ENCODE results near the gene WNT10A.

WNT10A gene

DNA sequence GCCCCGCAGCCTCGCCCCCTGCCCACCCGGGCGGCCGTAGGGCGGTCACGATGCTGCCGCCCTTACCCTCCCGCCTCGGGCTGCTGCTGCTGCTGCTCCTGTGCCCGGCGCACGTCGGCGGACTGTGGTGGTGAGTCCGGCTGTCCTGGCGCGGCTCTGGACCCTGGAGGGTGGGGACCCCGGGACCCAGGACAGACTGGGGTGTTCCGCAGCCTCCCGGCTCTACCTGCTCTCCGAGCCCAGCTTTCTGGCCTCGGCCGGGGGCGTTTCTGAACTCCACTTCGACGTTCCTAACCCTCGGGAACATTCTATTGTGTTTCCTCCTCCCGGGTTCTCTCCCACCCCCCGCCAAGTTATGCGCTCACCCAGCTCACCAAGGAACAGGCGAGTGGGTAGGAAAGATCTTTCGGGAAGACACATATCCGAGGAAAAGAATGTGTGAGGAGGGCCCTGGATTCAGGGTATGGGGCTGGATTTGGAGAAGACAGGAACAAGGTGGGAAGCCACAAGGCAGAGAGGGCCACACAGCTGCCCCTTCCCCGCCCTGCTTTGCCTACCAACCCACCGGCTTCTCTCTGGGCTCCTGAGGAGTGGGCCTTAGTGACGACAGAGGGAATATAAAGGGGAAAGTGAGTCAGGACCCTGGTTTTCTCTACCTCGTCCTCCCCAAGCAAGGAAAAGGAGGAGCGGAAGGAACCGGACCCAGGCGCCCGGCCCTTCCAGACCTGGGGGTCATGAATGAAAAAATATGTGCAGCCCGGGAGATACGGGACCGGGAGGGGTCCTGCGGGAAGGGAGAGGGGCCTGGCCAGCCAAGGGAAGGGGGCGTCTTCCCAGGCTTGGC lies 20.4 kb upstream of the WNT10A start:
- Mint-ChIP-seq H3K27me3 (peaks cover 97% of the 10 kb centered on the region), H3K36me3 (ENCODE audit: insufficient read depth) (no peaks in the 10 kb centered on the region), H3K4me3 (peak overlapping the region; percentile 72), H3K4me1 (peaks cover 13% of the 10 kb centered on the region), H3K27ac (ENCODE audit: low read depth) (no peak overlapping the region), H3K9me3 (no peaks in the 10 kb centered on the region)
- no peak for ATAC-seq (replicated peaks; ENCODE audit: extremely low read depth, poor library complexity, severe bottlenecking)
- DNase-seq (ENCODE audit: low spot score in 2 of 2), result no peak

DNA sequence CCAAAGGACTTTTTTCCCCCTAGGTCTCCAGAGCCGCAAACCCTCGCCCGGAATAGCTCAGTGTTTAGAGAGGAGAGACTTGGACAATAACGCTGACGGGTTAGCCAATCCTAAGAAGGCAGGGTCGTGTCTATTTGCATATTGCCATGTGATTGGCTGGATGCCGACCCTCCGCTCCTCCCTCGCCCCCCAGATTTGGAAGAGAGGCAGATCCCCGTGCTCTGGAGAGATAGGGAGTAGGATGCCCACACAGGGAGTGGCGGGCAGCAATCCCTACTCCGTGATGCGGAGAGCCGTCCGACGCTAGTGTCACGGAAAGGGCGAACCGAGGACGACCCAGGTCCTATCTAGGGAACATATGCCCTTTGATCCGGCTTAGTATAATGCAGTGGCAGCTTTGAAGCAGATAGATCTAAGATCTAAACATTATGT lies 19.7 kb upstream of the WNT10A start:
- peak; percentile 37 for ATAC-seq (replicated peaks; ENCODE audit: extremely low read depth, poor library complexity, severe bottlenecking)
- H3K27me3 Mint-ChIP-seq, result peaks cover 91% of the 10 kb centered on the region
- no peak for DNase-seq (ENCODE audit: low spot score in 2 of 2)
- H3K36me3 Mint-ChIP-seq (ENCODE audit: insufficient read depth), result no peaks in the 10 kb centered on the region
- H3K4me3 Mint-ChIP-seq, result peak overlapping the region; percentile 72
- H3K9me3 Mint-ChIP-seq, result no peaks in the 10 kb centered on the region
- peaks cover 13% of the 10 kb centered on the region for H3K4me1 Mint-ChIP-seq
- H3K27ac Mint-ChIP-seq (ENCODE audit: low read depth), result no peak overlapping the region

DNA sequence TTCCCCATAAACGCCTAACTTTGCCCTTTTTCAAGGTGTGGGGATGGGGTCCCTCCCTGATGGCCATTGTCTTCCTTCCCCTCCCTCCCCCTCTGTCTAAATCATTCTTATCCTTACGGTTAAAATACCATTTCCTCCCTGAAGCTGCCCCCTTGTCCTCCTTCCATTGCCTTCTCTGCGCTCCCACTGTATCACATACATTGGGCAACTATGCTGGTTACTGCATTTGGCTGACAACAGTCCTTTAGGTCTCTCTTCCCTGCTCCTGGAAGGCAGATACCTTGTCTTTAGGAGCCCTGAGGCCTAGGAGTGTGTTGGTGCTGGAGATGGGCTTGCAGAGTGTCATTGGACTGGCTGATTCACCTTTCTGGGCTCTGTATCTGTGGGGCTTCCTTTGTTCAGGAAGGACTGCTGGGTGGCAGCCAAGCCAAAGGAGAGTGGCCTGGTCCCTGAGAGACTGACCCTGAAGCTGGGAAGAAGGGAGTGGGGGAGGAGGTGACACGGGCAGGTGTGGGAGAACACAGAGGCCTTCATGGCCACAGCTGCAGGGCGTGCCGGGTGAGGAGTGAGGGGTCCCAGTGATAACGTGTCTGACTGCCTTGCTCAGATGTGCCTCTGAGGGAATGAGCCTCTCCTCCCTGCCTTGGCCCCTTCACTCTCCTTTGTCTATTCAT lies 18.9 kb upstream of the WNT10A start:
- H3K36me3 Mint-ChIP-seq (ENCODE audit: insufficient read depth), result no peaks in the 10 kb centered on the region
- no peak overlapping the region for H3K27ac Mint-ChIP-seq (ENCODE audit: low read depth)
- DNase-seq (ENCODE audit: low spot score in 2 of 2) (no peak), ATAC-seq (replicated peaks; ENCODE audit: extremely low read depth, poor library complexity, severe bottlenecking) (no peak)
- H3K4me1 Mint-ChIP-seq, result peaks cover 13% of the 10 kb centered on the region
- H3K9me3 Mint-ChIP-seq, result no peaks in the 10 kb centered on the region
- peaks cover 90% of the 10 kb centered on the region for H3K27me3 Mint-ChIP-seq
- no peak overlapping the region for H3K4me3 Mint-ChIP-seq

DNA sequence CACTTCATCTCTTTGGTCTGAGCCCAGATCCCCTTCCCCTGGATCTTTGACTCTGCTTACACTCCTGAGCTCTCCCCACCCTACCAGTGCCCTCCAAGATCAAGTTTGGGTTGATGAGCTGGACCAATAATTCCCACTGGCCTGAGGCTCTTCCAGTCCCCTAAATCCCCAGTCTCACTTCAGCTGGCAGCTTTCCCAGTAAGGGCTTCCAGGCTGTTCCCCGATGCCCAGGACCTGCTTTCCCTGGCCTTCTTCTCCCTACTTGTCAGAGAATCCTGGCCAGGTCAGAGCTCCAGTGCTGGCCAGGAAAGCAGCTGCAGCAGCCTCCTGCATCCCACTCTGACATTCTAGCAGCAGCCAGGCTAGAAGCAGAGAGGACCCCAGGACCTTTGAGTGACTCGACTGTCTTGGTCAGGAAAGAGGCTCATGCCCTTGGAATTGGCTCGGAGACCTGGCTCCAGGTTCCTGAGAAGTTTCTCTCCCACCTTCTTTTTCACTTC lies 17.6 kb upstream of the WNT10A start:
- H3K27ac Mint-ChIP-seq (ENCODE audit: low read depth), result no peak overlapping the region
- H3K9me3 Mint-ChIP-seq, result no peaks in the 10 kb centered on the region
- no peak for ATAC-seq (replicated peaks; ENCODE audit: extremely low read depth, poor library complexity, severe bottlenecking)
- no peak overlapping the region for H3K4me3 Mint-ChIP-seq
- no peaks in the 10 kb centered on the region for H3K36me3 Mint-ChIP-seq (ENCODE audit: insufficient read depth)
- peaks cover 83% of the 10 kb centered on the region for H3K27me3 Mint-ChIP-seq
- DNase-seq (ENCODE audit: low spot score in 2 of 2), result no peak
- H3K4me1 Mint-ChIP-seq, result peaks cover 13% of the 10 kb centered on the region

DNA sequence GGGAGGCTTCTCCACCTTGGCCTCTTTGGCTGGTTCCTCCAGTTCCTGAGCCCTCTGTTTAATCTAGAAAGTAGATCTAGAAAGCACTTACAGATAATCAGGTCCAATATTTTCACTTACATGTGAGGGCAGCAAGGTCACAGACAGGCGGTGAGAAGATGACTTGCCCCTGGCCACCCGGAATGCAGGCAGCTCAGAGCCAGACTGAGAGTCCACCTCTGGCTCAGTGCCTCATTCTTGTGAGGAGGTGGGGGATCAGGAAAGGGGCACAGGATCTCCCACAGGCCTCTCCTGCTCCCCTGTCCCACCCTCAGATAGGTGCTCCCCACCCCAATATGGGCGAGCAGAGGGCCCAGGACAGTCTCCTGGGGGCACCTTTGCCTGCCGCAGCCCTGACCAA lies 15.3 kb upstream of the WNT10A start:
- Mint-ChIP-seq H3K27ac (ENCODE audit: low read depth) (no peak overlapping the region), H3K4me3 (no peak overlapping the region), H3K36me3 (ENCODE audit: insufficient read depth) (no peaks in the 10 kb centered on the region), H3K4me1 (peaks cover 9% of the 10 kb centered on the region), H3K27me3 (peaks cover 75% of the 10 kb centered on the region), H3K9me3 (no peaks in the 10 kb centered on the region)
- ATAC-seq (replicated peaks; ENCODE audit: extremely low read depth, poor library complexity, severe bottlenecking) (no peak), DNase-seq (ENCODE audit: low spot score in 2 of 2) (no peak)

DNA sequence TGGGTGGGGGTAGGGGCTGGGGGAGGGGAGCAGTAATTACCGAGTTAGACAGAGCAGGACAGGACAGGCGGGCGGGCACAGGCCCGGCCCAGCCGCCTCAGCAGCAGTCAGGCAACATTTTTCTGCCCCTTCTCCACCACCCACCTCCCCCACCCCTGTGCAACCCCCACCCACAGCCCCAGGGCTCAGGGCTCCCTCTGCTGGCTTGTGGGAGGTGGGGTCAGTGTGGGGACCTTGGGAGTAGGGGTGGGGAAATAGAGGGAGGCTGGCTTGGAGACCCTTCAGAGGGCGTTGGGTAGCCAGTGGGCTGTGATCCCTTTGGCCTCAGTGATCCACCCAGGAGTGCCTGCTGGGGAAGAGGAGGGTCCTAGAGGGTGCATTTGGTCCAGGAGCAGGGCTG lies 14.7 kb upstream of the WNT10A start:
- ATAC-seq (replicated peaks; ENCODE audit: extremely low read depth, poor library complexity, severe bottlenecking), result no peak
- Mint-ChIP-seq H3K36me3 (ENCODE audit: insufficient read depth) (no peaks in the 10 kb centered on the region), H3K4me3 (no peak overlapping the region), H3K4me1 (peaks cover 9% of the 10 kb centered on the region), H3K27me3 (peaks cover 75% of the 10 kb centered on the region), H3K27ac (ENCODE audit: low read depth) (no peak overlapping the region), H3K9me3 (no peaks in the 10 kb centered on the region)
- DNase-seq (ENCODE audit: low spot score in 2 of 2), result no peak

DNA sequence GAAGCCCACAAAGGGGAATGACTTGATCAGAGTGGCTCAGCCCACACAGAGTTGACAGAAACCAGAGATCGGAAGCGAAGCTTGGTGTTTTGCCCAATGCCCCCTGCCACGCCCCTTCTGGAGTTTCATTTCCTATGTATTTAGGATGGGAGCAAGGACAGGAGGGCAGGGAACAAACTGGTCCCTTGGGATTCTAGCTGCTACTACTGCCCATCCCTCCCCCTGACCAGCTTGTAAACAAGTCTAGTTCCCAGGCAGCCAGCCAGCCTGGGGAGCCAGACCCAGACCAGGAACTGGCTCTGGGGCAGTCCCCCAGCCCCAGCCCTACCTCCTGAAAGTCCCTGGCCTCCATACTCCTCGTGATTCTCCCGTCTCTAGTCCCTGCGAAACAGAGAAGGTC lies 12.8 kb upstream of the WNT10A start:
- H3K9me3 Mint-ChIP-seq, result no peaks in the 10 kb centered on the region
- peaks cover 3% of the 10 kb centered on the region for H3K36me3 Mint-ChIP-seq (ENCODE audit: insufficient read depth)
- H3K27me3 Mint-ChIP-seq, result peaks cover 74% of the 10 kb centered on the region
- peaks cover 23% of the 10 kb centered on the region for H3K4me1 Mint-ChIP-seq
- ATAC-seq (replicated peaks; ENCODE audit: extremely low read depth, poor library complexity, severe bottlenecking) (no peak), DNase-seq (ENCODE audit: low spot score in 2 of 2) (no peak)
- H3K27ac Mint-ChIP-seq (ENCODE audit: low read depth), result no peak overlapping the region
- H3K4me3 Mint-ChIP-seq, result no peak overlapping the region

DNA sequence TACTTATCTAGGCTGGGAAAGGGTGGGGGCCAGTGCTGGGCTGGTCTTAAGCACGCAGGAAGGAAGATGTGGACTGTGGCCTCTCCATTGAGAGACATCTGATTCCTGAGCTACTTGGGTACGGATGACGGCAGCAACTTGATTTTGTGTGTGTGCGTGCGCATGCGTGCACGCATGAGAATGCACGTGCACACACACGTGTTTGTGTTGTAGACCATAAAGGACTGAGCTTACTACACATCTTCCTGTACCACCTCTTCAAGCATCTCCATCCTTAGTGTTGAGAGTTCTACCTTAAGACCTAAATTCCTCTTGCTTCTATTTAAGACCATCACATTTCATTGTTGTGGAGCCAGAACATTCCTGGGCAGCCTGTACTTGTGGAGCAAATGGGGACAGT lies 11.6 kb upstream of the WNT10A start:
- peaks cover 69% of the 10 kb centered on the region for H3K27me3 Mint-ChIP-seq

DNA sequence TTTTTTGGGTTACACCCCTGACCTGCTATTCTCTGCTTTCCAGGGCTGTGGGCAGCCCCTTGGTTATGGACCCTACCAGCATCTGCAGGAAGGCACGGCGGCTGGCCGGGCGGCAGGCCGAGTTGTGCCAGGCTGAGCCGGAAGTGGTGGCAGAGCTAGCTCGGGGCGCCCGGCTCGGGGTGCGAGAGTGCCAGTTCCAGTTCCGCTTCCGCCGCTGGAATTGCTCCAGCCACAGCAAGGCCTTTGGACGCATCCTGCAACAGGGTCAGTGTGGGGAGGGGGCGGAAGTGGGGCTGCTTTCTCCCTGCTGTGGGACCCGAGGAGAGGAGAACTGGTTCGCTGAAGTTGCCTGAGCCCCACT lies 9.7 kb upstream of the WNT10A start:
- Mint-ChIP-seq H3K4me3 (peak overlapping the region; percentile 70), H3K27me3 (peaks cover 56% of the 10 kb centered on the region)

More for the DNA sequence above, 11.6 kb upstream of the WNT10A start:
- H3K36me3 Mint-ChIP-seq (ENCODE audit: insufficient read depth), result peaks cover 3% of the 10 kb centered on the region
- no peaks in the 10 kb centered on the region for H3K9me3 Mint-ChIP-seq
- peaks cover 27% of the 10 kb centered on the region for H3K4me1 Mint-ChIP-seq
- no peak overlapping the region for H3K27ac Mint-ChIP-seq (ENCODE audit: low read depth)
- DNase-seq (ENCODE audit: low spot score in 2 of 2) (no peak), ATAC-seq (replicated peaks; ENCODE audit: extremely low read depth, poor library complexity, severe bottlenecking) (no peak)
- H3K4me3 Mint-ChIP-seq, result no peak overlapping the region

DNA sequence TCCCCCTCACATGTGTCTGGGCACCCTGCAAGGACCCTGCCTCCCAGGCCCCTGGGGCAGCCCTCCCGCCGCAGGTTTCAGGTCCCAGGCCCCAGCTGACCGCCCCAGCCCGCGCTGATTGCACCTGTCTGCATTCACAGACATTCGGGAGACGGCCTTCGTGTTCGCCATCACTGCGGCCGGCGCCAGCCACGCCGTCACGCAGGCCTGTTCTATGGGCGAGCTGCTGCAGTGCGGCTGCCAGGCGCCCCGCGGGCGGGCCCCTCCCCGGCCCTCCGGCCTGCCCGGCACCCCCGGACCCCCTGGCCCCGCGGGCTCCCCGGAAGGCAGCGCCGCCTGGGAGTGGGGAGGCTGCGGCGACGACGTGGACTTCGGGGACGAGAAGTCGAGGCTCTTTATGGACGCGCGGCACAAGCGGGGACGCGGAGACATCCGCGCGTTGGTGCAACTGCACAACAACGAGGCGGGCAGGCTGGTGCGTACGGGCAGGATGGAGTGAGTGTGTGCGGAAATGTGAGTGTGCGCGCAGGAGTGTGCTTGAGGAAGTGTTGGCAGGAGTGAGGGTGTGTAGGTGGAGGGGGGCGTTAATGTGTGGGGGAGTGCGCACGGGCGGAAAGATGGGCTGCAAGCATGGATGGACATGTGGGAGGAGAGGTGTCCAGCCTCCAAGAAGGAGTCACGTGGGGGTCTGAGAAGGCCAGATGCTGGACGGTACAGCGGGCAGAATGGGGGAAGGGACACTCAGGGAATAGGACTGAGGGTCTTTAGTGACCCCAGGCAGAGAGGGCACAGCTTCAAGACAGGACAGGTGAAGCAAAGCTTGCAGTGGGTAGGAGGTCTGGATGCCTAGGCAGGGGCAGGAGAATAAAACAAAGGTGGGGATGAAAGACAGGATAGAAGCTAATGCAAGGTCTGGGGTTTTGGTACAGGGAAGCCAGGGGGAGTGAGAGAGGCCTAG lies 9.0 kb upstream of the WNT10A start:
- DNase-seq (ENCODE audit: low spot score in 2 of 2) (no peak), ATAC-seq (replicated peaks; ENCODE audit: extremely low read depth, poor library complexity, severe bottlenecking) (peak; percentile 42)
- H3K27ac Mint-ChIP-seq (ENCODE audit: low read depth), result peak overlapping the region; percentile 3
- H3K27me3 Mint-ChIP-seq, result peaks cover 50% of the 10 kb centered on the region
- no peaks in the 10 kb centered on the region for H3K9me3 Mint-ChIP-seq
- H3K4me3 Mint-ChIP-seq, result peak overlapping the region; percentile 70
- peaks cover 30% of the 10 kb centered on the region for H3K4me1 Mint-ChIP-seq
- H3K36me3 Mint-ChIP-seq (ENCODE audit: insufficient read depth), result peaks cover 3% of the 10 kb centered on the region

More for the DNA sequence above, 9.7 kb upstream of the WNT10A start:
- no peak for DNase-seq (ENCODE audit: low spot score in 2 of 2)
- Mint-ChIP-seq H3K4me1 (peaks cover 27% of the 10 kb centered on the region), H3K9me3 (no peaks in the 10 kb centered on the region), H3K36me3 (ENCODE audit: insufficient read depth) (peaks cover 3% of the 10 kb centered on the region), H3K27ac (ENCODE audit: low read depth) (no peak overlapping the region)
- peak; percentile 12 for ATAC-seq (replicated peaks; ENCODE audit: extremely low read depth, poor library complexity, severe bottlenecking)

DNA sequence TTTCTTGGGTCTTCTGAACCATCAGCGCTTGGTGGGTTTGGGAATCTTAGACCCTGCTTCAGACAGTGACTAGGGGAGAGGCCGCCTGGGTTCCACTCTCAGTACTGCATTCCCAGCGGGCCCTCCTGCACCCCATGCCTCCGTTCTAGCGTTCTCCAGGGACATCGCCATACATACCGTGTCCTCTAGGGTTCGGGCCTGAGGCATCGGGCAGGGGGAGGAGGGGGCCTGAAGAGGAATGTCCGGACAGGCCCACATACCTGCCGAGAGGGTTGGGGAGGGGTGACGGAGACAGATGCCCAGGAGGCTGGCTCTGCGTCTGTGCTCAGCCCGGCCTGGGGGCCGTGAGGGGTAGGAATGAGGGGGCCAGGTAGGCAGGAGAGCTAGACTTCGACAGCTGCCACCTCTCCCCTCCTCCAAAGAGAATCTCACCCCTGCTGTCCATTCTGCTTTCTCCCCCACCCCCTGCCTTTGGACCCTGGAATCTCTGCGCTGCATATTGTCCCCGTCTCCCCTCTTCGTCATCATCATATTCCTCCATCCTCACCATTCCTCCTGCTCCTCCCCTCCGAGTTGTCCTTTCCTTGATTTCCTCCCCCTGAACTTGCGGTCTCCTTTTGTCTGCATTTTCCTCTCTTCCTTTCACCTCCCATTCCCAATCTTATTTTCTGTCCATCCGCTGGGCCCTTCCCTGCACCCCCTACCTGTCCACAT lies 7.8 kb upstream of the WNT10A start:
- no peak for DNase-seq (ENCODE audit: low spot score in 2 of 2)
- ATAC-seq (replicated peaks; ENCODE audit: extremely low read depth, poor library complexity, severe bottlenecking), result no peak
- Mint-ChIP-seq H3K4me3 (peak overlapping the region; percentile 12), H3K36me3 (ENCODE audit: insufficient read depth) (peaks cover 5% of the 10 kb centered on the region), H3K27me3 (peaks cover 43% of the 10 kb centered on the region), H3K27ac (ENCODE audit: low read depth) (no peak overlapping the region), H3K9me3 (no peaks in the 10 kb centered on the region), H3K4me1 (peaks cover 35% of the 10 kb centered on the region)
